GM10248 (cell line): ENCODE data around the gene RTP1.
"Not testable (repeated sequence)": the region's sequence is repeated elsewhere in the genome, so short reads cannot be mapped to it uniquely, and the experiment has no call there.

Experiments
- CTCF ChIA-PET: fragments of 300-600 bp; sonication (Branson Sonifier 250); formaldehyde crosslinking; extraction: SDS; loops from one replicate; lab custom pipeline; 2021; ENCODE audit warnings: antibody characterized with exemption; lab: Yijun Ruan, JAX
- POLR2A ChIA-PET: fragments of 350-650 bp; sonication (Branson Sonifier 250); formaldehyde crosslinking; extraction: SDS; loops from one replicate; lab custom pipeline; 2020; ENCODE audit warnings: antibody characterized with exemption; lab: Yijun Ruan, JAX
- DNase-seq: peaks from one replicate; pipeline ENCODE4 v3.0.0; 2012; ENCODE audit errors: extremely low spot score
- TF ChIP-seq, protein P1 (sequence below): IDR thresholded peaks from 2 replicates; pipeline ENCODE4 v1.5.1; 2012; ENCODE audit warnings: mild to moderate bottlenecking, low read depth; ENCODE audit errors: extremely low read depth, missing control alignments, control extremely low read depth

The RTP1 gene

DNA sequence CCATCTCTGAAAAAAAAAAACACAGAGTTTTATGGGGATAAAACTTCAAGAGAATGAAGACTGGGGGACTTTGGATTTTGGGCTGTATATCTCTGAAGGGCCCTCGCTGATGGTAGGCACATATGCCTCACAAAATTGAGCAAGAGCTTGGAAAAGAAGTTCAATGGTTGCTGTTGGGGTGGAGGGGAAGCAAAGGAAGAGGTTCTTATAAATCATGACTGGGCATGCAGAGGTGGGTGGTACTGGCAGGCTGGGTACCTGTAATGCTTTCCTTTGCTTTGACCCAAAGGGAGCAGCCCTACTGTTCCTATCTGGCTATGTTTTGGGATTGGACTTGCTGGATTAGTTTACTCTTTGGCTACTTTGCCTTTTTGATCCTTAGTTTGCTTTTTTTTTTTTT is 6.0 kb upstream of the RTP1 start:
- TF ChIP-seq, protein P1, sequence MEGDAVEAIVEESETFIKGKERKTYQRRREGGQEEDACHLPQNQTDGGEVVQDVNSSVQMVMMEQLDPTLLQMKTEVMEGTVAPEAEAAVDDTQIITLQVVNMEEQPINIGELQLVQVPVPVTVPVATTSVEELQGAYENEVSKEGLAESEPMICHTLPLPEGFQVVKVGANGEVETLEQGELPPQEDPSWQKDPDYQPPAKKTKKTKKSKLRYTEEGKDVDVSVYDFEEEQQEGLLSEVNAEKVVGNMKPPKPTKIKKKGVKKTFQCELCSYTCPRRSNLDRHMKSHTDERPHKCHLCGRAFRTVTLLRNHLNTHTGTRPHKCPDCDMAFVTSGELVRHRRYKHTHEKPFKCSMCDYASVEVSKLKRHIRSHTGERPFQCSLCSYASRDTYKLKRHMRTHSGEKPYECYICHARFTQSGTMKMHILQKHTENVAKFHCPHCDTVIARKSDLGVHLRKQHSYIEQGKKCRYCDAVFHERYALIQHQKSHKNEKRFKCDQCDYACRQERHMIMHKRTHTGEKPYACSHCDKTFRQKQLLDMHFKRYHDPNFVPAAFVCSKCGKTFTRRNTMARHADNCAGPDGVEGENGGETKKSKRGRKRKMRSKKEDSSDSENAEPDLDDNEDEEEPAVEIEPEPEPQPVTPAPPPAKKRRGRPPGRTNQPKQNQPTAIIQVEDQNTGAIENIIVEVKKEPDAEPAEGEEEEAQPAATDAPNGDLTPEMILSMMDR, result no peak
- CTCF ChIA-PET, result interaction anchor here (1.1 to 1.5 kb wide), 3 partner anchors 9 to 41 kb away, joined by 3 to 4 read pairs (median 3); no protein-coding TSS in a partner anchor
- no peak for DNase-seq
- POLR2A ChIA-PET, result no interaction called here

DNA sequence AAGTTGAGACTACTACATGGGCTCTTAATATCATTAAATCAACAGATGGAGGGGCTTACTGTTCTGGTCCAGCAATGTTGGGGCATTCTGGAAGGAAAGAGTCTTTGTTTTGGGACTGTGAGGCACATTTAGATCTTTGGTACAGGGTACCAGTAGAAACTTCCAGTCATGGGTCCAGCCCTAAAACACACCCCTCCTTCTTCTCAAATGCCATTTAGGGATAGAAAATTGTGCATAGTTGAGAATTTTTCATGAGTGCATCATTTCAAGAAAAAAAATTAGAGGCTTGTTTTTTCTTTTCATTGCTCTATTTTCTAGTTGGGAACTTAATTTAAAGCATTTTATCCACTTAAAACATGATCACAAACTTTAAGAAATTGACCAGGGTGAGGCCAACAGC is 4.1 kb upstream of the RTP1 start:
- no peak for DNase-seq
- ChIA-PET POLR2A (no interaction called here), CTCF (interaction anchor here (1.3 kb wide), 1 partner anchor 29 kb away, joined by 3 read pairs; no protein-coding TSS in a partner anchor)
- TF ChIP-seq, protein P1, result no peak

- TF ChIP-seq, protein P1, result no peak
- DNase-seq, result no peak
- ChIA-PET CTCF (interaction anchor here (0.7 kb wide), 1 partner anchor 32 kb away, joined by 3 read pairs; no protein-coding TSS in a partner anchor), POLR2A (no interaction called here)
These were observed 532 bp upstream of the RTP1 start for GRCh38 chr3:187196573-187197334.

- TF ChIP-seq, protein P1, result no peak
- CTCF ChIA-PET, result no interaction called here
- no peak for DNase-seq
- POLR2A ChIA-PET, result no interaction called here
These were observed 1.2 kb downstream of the RTP1 start for GRCh38 chr3:187198490-187198889.

GRCh38 chr3:187199463-187200050 is 2.3 kb downstream of the RTP1 start:
- CTCF ChIA-PET, result interaction anchor here (1.9 kb wide), 1 partner anchor 19 kb away, joined by 7 read pairs; no protein-coding TSS in a partner anchor
- POLR2A ChIA-PET, DNase-seq: not testable (repeated sequence)

- POLR2A ChIA-PET, result no interaction called here
- no peak for DNase-seq
- TF ChIP-seq, protein P1, result no peak
- CTCF ChIA-PET, result no interaction called here
These were observed 8.4 kb downstream of the RTP1 start for GRCh38 chr3:187205683-187206082.

GRCh38 chr3:187207062-187207461 is 9.8 kb downstream of the RTP1 start:
- DNase-seq, result no peak
- TF ChIP-seq, protein P1, result no peak
- ChIA-PET CTCF (interaction anchor here (1.2 to 1.3 kb wide), 2 partner anchors 11 to 42 kb away, joined by 3 read pairs; no protein-coding TSS in a partner anchor), POLR2A (no interaction called here)
